GM10266 (cell line): Measurements from ENCODE around the gene RPS16.

Experiments
- DNase-seq: peaks from one replicate; pipeline ENCODE4 v3.0.0; 2012; ENCODE audit errors: extremely low spot score
- CTCF ChIP-seq: IDR thresholded peaks from 2 replicates; pipeline ENCODE4 v1.5.1; 2012; ENCODE audit warnings: mild to moderate bottlenecking, low read depth; ENCODE audit not compliant: control insufficient read depth, insufficient read depth; ENCODE audit errors: missing control alignments

The RPS16 gene

GRCh38 chr19:39416152-39417120 is 19.3 kb downstream of the RPS16 start:
- no peak for TF ChIP-seq CTCF

GRCh38 chr19:39415111-39416046 is 20.4 kb downstream of the RPS16 start:
- peak; percentile 19 for DNase-seq
- TF ChIP-seq CTCF, result peak; percentile 8

More at GRCh38 chr19:39416152-39417120, 19.3 kb downstream of the RPS16 start:
- no peak for DNase-seq

GRCh38 chr19:39413911-39414608 is 21.7 kb downstream of the RPS16 start:
- no peak for DNase-seq
- TF ChIP-seq CTCF, result peak; percentile 32

GRCh38 chr19:39413272-39413910 is 22.4 kb downstream of the RPS16 start:
- DNase-seq, result no peak
- no peak for TF ChIP-seq CTCF

GRCh38 chr19:39412867-39413271 is 22.9 kb downstream of the RPS16 start:
- no peak for TF ChIP-seq CTCF
- no peak for DNase-seq

- TF ChIP-seq CTCF, result peak; percentile 85
- DNase-seq, result peak; percentile 99
Measured at GRCh38 chr19:39412100-39412866, 23.5 kb downstream of the RPS16 start, which contains the start of gene PLEKHG2. TSS of gene PLEKHG2 (plus strand) at chr19:39412669. CDS start at chr19:39414087, 1,418 bp downstream.
